Stimulated activated naive CD4-positive, alpha-beta T cell treated with Interleukin-2 at 50 U/mL for 16 hours (primary cell): ENCODE results near the gene OSBPL10.
"Not testable (repeated sequence)": the region's sequence is repeated elsewhere in the genome, so short reads cannot be mapped to it uniquely, and the experiment has no call there.

Experiments
- DNase-seq: peaks from one replicate; lab custom pipeline; 2025; lab: John Stamatoyannopoulos, UW

Gene OSBPL10

DNA sequence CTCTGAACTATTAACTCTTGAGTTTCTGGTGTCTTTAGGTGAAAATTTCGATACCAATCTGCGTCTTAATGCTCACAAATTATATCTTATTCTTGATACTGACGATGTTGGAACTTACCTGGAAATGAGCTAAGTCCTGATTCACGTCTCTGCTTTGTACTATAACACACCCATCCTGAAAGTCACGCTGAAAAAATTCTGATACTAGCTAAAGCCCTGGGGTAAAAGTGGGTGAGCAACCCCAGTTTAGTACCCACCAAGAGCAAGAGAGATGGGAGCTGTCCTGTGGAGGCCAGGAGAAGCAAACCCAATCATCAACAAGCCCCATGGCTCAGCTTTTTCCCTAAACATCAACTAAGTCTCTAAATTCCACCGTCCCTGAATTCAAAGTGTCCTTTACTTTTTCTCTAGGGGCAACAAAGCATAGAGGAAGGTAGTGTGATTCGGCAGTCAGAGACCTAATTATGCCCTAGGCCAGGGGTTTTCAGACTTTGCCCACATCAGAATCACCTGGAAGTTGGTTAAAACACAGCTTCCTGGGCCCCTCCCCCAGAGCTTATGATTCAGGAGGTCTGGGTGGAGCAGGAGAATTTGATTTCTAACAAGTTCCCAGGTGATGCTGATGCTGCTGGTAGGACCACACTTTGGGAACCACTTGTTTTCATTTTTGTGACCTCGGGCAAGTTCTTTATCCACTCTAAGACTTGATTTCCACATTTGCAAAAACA lies 90.2 kb downstream of the OSBPL10 start:
- DNase-seq = no peak

DNA sequence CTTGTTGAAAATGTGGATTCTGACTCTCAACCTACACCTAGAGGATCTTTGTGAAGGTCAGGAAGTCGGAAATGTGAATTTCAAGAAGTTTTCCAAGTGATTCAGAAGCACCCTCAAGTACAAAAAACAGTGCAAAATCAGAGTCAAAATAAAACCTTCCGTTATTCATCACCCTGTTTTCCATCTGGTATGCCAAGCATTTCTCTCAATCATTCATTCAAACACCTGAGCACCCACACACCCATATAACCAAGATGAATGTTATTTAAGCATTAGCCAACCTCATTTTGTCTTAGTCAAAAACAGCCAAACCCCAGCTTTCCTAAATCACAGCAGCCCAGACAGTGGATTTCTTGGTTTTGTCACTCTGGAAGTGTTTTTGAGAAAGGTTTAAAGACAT lies 91.1 kb downstream of the OSBPL10 start:
- DNase-seq = no peak

DNA sequence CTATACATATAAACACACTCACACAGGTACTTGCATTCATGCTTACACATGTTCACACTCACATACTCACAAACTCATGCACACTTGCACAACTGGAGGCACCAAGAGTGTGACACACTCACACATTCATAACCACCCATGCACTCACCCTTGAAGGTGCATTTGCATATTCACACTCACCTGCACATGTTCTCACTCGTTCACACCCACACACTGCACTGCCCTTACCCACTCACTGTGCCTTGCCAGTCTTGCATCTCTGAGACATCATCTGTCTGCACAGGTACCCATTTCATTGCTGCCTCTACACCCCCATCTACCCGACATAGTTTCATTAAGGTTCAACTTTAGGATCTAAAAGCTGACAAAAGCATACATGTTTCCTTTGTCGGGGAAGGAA lies 95.8 kb downstream of the OSBPL10 start:
- no peak for DNase-seq

DNA sequence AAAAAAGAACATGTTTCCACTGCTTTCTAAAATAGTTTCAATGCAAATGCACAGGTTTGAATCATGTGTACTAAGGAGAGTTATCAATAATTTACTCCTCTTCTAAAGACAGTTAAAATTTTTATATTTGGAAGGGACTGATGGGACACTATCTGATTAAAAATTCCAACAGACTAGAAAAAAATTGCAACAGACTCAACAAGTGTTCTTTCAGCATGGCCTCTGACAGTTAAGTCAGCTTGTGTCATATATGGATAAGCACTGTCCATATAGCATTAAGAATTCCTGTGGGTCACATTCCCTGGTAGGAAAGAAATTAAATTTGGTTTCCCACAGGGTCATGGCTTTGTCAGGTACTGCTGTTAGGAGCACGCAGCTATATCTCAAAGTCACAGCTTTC lies 96.8 kb downstream of the OSBPL10 start:
- DNase-seq = no peak

DNA sequence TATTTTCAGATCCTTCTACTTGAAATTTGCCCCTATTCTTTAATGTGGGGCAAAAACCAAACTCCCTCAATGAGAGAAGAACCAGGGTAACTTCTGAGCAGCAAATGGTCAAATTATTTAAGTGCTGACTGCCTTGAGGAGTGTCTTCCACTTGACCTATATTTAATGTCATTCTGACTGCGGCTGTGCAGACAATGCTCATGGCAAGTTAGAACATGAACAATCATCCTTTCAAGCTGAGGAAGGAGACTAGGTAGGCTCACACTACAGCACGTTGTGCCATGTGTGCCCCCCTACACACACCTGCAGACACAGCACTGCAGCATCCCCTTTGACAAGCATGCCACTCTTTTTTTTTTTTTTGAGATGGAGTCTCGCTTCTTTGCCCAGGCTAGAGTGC lies 98.2 kb downstream of the OSBPL10 start:
- DNase-seq = no peak

DNA sequence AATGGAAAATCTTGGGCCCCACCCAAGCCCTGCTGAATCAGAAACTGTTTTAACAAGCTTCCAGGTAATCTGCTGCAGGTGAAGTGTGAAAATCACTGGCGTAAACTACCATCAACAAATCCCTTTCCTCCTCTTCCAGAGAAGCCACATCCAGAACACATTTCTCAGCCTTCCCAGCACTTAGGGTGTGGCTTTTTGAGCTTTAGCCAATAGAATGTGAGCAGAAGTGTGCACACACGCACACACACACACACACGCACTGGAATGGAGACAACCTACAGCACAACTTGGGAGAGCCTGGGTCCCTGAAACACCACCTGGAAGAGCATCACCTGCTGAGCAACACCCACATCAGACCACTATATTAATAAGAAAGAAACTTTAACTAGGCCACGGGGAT lies 98.6 kb downstream of the OSBPL10 start:
- DNase-seq = no peak

DNA sequence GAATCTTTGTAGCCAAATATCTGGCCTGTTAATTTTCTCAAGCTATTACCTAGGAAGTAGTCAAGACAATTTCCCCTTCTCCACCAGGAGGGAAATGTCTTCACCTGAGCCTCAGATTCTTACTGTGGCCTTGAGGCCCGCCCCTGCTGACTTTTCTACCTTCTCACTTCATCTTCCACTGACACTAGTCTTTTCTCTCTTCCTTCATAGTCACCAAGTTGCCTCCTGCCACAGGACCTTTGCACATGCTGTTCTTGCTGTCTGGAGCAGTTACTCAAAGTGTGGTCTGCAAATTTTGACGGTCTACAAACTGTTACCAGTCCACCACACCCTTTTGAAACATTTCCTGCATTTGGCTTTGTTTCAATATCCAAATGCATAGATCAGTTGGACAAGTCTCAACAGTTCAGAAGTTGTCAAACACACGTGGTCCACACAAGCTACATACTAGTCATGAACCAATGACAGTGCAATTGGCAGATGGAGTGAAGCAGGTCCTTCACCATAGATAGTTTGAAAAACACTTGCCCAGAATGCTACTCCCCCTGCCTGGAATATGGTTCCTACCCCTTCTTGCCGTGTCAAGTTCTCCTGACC lies 100.5 kb downstream of the OSBPL10 start:
- DNase-seq = no peak

DNA sequence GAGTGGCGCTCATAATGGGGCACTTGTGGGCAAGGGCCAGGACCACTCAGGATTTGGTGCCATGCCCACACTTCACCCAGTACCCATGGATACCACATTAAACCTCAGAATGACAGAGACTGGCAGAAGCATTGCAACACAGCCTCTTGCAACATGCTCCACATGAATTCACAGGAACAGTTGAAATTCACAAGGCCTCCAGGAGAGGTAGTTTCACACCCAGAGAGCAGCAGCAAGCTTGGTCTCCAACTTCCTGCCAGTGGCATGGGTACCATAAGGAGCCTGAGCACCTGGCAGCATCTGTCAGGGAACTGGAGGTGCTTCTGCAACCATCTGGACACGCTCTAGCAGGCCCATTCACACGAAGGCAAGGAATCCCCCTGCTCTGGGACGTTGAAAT lies 101.0 kb downstream of the OSBPL10 start:
- no peak for DNase-seq

DNA sequence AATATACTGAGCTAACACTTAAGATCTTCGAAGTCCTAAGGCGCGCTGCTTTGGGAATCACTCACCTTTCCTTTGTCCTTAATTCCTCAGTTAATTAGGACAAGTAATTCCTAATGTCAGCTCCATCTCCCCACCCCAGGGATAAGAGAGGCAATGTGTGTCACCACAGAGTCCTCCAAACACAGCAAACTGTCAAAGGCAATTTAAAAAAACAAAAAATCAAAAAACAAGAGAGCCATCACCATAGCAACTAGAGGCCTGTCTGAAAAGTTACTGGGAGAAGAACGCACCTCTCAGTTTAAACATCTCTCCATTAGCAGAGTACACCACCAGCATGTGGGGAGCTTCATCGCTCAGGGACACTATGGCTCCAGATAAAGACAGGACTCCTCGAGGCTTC lies 101.7 kb downstream of the OSBPL10 start:
- DNase-seq = no peak

DNA sequence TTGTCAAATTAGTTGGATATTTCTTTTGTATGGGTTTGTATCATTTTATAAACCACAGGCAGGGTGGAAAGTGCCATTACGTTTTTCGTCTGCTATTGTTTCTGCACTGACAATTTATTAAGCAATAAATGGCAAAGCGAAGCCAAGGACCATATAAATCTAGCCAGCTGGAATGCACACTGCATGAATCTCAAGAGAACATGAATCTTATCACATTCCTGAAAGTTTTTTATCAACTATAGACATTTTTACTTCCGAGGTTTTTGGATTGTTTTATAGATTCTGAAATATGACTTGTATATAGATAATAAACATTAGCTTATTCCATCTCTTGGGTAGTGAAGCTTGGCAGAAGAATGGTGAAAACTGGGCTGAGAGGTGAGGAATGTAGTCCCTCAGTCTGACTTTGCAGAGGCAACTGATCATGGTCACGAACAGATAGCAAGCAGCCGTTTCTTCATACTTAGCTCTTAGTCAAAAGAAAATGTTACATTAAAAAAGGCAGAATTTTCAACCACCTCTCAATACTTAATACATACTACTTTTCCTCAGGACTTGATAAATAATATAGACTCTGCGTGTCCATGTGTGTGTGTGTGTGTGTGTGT lies 102.7 kb downstream of the OSBPL10 start:
- DNase-seq = no peak

DNA sequence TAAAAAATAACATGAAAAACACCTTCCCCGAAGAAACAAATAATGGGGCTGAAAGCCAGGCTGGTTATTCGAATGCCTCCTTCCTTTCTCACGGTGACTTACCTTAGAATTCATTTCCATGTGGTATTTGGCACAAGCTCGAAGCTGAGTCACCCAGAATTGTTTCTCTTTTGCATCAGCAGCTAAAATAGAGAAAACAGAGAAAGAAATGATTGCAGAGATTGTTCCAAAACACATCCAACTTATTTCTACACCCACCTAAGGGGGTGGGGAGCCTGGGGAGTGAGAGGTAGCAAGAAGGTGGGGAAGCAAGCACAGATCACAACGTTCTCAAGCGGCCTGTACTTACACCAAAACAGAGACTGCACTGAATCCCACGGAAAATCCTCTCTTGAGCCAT lies 104.7 kb downstream of the OSBPL10 start:
- no peak for DNase-seq

DNA sequence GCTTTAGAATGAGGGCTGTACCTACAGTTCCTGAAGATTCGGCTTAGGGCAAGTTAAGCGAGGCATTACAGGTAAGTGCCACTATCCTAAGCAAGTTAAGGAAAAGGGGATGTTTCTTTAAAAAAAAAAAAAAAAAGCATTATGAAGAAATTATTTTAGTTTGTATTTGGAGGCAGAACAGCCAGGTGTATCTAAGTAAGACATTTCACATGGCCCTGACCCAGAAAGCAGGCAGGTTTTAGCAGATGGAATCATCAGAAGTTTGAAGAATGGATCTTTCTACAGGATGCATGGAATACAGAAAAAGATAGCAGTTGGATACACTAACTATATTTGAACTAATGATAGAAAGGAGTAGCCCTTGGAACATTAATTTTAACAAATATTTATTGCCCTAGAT lies 105.6 kb downstream of the OSBPL10 start:
- no peak for DNase-seq

DNA sequence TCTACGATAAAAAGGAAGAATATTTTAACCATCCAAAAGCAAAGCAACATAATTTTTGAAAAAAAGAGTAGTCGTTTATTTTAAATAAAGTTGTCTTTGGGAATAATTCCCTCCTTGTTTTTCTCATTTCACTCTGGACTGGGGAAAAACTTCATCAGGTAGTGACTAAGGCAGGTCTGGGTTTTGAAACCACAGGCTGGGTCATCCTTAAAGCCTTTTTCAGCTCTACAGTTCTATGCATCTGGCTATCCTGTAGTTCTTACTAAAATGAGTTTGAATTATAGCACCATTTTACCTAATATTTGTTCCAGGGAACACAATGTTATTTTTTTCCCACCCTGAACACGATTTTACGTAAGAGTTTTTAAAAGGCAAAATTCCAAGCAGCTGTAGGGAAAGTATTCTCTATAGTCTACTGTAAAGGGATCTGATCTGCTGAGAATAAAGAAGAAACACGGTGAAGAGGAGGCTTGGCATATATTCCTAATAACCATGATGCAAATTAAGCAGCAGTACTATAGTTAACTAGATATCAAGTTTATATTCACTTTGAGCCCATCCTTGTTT lies 107.7 kb downstream of the OSBPL10 start:
- no peak for DNase-seq

DNA sequence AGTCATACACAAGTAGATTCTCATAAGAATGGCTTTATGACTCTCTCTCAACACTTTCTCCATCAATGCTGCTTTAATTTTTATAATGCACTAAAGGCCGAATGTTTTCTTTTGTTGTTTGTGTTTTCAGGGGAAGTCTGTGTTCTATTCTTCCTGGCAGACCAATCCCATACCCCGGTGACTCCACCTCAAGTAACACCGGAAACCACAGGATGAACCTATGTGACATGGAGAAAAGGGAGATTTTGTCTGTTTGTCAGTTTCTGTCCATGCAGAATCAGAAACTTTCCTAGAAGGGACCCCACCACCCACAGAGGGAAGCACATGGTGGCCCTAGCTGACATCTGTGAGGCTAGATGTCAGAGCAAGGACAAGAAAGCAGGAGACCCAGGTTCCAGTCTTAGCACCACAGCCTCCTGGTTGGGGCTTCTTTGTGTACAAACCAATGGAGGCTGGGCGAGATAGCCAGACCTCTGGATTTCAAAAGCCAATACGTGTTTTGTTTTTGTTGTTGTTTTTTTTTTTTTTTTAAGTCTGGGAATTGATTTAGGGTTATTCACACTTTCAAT lies 109.0 kb downstream of the OSBPL10 start:
- DNase-seq = no peak

DNA sequence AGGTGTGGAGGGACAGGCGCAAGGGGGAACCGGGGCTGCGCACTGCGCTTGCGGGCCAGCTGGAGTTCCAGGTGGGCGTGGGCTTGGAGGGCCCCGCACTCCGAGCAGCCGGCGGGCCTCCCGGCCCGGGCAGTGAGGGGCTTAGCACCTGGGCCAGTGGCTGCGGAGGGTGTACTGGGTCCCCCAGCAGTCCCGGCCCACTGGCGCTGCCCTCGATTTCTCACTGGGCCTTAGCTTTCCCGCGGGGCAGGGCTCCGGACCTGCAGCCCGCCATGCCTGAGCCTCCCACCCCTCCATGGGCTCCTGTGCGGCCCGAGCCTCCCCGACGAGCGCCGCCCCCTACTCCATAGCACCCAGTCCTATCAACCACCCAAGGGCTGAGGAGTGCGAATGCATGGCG lies 111.0 kb downstream of the OSBPL10 start:
- not testable (repeated sequence) for DNase-seq

DNA sequence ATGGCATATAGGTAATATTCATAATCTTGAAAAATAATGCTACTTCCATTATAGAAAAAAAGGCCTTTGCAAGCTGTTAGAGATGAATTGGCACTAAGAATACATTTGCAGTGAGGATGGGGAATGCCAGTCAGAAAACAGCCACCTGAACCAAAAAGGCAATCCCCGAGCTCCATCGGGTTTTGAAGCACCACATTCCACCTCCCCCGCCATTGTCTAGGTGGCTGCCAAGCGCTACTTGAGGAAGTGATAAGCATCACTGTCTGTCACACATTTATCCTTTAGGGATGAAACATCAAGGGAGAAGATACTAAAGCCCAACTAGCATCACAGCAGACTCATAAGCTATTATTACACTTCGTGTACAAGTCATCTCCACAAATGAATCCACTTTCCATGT lies 112.8 kb downstream of the OSBPL10 start:
- DNase-seq = no peak

DNA sequence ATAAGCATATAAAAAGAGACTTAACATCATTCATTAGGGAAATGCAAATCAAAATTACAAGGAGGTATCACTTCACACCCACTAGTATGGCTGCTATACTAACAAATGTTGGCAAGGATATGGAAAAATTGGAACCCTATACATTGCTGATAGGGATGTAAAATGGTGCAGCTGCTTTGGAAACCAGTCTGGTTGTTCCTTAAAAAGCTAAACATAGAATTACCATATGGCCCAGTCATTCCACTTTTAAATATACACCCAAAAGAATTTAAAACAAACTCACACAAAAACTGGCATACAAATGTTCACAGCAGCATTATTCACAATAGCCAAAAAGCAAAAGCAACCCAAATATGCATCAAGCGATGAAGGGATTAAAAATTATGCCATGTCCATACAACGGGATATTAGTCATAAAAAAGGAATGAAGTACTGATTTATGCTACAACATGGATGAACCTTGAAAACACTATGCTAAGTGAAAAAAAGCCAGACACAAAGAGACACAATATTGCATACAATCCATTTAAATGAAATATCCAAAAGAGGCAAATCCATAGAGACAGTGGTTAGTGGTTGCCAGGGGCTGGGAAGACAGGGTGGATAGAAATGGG lies 118.3 kb downstream of the OSBPL10 start:
- no peak for DNase-seq

DNA sequence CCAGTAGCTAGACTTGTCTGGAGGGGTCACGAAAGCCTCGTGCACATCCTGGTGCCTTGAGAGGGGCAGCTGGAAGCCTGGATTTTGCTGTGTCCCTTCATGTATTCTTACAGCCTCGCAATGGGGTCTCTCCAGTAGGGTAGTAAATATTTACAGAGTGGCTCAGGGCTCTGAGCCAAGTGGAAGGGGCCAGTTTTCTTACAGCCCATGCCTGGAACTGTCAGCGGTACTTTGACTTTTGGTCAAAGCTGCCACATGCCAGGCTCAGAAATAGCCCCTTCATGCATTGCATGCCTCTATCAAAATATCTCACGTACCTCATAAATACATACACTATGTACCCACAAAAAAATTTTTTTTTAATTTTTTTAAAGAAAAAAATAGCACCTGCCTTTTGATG lies 119.2 kb downstream of the OSBPL10 start:
- no peak for DNase-seq

DNA sequence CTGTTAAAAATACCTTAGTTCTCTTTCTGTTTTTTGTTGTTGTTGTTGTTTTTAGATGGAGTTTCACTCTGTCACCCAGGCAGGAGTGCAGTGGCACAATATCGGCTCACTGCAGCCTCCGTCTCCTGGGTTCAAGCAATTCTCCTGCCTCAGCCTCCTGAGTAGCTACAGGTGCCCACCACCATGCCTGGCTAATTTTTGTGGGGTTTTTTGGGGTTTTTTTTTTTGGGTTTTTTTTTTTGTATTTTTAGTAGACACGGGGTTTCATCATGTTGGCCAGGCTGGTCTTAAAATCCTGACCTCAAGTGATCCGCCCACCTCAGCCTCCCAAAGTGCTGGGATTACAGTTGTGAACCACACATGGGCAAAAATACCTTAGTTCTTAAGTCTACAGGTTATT lies 120.4 kb downstream of the OSBPL10 start:
- not testable (repeated sequence) for DNase-seq

DNA sequence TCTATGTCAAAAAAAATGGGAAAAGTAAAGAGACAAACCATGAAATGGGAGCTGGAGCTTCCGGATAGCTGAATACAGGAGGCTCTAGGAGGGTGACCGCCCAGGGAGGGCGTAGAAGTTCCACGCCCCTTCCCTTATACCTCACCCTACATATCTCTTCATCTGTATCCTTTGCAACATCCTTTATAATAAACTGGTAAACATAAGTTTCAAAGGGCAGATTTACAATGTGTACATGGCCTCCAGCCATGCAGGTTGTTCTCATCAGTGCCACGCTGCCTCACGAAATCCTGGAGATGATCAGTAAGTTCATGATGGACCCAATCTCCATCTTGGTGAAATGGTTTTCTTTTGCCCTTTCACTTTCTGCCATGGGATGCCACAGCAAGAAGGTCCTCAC lies 121.8 kb downstream of the OSBPL10 start:
- DNase-seq = no peak

DNA sequence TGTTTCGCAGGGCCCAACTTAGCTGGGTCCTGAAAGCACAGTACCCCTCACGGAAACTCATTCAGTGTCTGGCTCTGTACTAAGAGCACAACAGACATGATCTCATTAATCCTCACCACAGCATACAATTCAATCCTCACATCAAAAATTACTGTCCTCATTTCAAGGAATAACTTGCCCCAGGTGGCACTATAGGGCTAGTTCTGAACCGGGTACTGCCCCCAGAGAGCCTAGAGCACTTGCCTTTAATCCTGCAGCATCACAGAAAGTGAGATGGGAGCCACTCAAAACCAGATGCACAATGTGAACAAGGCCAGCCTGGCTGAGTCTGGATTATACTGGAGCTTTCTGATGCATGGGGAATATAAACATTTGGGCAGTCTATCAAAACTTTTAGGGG lies 122.6 kb downstream of the OSBPL10 start:
- DNase-seq = no peak

DNA sequence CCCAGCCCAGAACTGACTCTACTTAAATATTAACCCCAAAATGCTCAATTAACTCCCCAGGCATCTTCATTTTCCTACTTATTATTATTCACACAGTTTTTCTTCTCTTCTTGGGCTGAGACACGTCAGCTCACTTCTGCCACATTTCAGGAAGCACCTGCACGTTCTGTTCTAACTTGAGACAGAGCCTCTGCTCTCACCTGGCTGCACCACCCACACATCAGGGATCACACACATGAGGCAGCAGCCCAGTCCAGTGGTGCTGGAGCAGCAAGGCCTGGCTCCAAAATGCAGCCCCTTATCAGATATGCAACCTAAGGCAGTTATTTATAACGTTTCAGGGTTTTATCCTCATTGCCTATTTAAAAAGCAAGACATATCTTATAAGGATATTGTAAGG lies 127.5 kb downstream of the OSBPL10 start:
- no peak for DNase-seq

DNA sequence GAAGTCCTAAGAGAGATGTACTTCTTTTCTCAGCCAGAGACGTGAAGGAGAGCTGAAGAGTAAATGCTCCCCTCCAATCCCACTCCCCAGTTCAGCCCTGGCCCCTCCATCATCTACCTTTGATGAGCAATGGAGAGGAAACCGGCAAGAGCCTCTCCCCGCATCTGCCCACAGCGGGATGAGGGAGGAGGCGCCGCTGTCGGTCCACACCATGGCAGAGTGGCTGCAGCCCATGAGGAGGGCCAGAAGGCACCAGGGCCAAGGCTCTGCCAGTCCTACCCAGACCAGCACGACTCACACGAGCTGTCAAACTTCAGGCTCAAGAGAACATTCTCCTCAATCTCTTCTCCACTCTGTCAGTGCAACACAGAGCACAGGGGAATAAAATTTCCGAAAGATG lies 129.8 kb downstream of the OSBPL10 start:
- DNase-seq = no peak
